ENCODE data around the gene BEX3.

Gene BEX3

DNA sequence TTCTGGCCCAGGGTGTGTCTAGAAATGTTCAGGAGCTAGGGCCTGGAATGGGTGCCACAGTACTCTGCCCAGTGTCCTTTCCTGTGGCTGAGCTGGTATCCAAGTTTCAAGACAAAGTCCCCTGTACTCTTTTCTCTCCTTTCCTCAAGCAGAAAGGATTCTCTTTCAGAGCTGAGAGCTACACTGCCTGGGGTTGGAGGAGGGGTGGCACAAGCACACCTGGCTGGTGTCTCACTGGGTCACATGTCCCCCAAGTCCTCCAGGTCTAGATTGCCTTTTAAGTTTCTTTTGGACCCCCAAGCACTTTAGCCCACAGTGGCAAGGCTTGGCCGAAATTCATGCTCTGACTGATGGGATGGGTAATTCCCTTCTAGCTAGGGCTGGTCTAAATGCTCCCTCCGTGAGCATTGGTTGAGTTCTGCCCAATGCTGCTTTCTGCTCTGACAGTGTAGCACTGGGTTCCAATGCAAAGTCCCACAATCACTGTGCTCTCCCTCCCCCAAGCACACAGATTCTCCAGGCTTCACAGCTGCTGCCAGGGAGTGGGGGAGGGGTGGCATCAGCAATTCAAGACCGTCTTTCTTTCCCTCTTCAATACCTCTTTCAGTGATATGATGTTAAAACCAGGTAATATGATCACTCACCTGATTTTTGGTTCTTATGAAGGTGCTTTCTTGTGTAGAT is 47.8 kb downstream of the BEX3 start:
- ATAC-seq (no peak), DNase-seq (no peak)

Measured in stimulated activated naive CD8-positive, alpha-beta T cell treated with anti-CD3 and anti-CD28 coated beads, Interleukin-15, Interleukin-2, amounts not matched to agents 100 U/mL and 50 U/mL, for 24 hours (primary cell).